ENCODE results near the gene ABCB7.
"Not testable (repeated sequence)": the region's sequence is repeated elsewhere in the genome, so short reads cannot be mapped to it uniquely, and the experiment has no call there.

The ABCB7 gene

GRCh38 chrX:75096331-75096730 lies 59.8 kb downstream of the ABCB7 start:
- DNase-seq (ENCODE audit: low spot score), result no peak

GRCh38 chrX:75086731-75087195 lies 69.3 kb downstream of the ABCB7 start:
- no peak for DNase-seq (ENCODE audit: low spot score)

DNA sequence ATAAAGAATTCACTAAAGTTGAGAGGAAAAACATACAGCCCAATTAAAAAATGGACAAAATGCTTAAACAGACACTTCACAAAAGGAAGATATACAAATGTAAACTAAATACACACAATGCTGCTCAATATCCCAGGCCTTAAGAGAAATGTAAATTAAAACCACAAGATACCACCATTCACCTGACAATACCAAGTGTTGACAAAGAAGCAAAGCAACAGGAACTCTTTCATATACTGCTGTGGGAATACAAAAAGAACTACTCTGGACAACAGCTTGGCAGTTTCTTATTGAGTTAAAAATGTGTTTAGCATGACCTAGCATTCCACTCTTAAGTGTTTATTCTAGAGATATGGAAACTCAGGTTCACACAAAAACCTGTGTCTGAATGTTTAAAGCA lies 71.3 kb downstream of the ABCB7 start:
- DNase-seq (ENCODE audit: low spot score), result no peak

DNA sequence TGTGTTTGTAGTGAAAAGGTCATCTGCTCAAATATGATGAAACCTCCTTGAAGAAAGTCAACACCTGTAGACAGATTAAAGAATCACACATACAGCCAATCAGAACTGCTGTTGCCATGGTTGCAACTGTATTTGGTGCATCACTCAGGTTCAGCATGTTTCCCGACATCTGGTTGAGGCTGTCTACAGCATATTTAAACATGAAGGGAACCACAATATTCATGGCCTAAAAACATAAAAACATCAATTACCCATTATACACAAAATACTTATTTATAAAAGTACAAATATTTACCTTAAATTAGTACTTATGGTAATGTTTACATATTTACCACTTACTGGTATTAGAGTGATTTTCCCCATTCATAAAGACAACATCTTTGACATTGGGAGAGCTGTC lies 79.7 kb downstream of the ABCB7 start:
- no peak for DNase-seq (ENCODE audit: low spot score)

GRCh38 chrX:75074475-75074874 lies 81.6 kb downstream of the ABCB7 start:
- DNase-seq (ENCODE audit: low spot score), result no peak

- DNase-seq (ENCODE audit: low spot score), result no peak
These were observed 84.7 kb downstream of the ABCB7 start for GRCh38 chrX:75071334-75071733.

GRCh38 chrX:75067931-75068330 lies 88.2 kb downstream of the ABCB7 start:
- DNase-seq (ENCODE audit: low spot score), result no peak

GRCh38 chrX:75061701-75062100 lies 94.4 kb downstream of the ABCB7 start:
- DNase-seq (ENCODE audit: low spot score), result no peak

DNA sequence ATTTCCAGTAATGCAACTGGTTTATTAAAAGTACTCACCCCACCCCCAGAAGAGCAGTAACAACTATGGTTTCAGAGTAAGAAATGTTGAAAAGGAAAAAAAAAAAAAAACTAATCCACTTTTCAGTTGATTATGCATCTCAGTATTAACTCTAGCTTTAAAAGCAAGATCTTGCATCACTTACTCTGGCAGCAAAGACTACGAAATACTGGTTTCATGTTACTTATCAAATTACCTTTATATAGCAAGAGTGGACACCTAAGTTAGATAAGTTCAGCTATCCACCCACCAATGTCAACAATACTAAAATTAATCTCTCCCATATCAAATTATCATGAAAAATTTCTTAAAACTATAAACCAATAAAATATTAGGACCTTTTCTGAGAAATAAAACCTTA lies 105.0 kb downstream of the ABCB7 start:
- DNase-seq (ENCODE audit: low spot score), result no peak

- DNase-seq (ENCODE audit: low spot score), result no peak
These were observed 110.7 kb downstream of the ABCB7 start for GRCh38 chrX:75045369-75045768.

DNA sequence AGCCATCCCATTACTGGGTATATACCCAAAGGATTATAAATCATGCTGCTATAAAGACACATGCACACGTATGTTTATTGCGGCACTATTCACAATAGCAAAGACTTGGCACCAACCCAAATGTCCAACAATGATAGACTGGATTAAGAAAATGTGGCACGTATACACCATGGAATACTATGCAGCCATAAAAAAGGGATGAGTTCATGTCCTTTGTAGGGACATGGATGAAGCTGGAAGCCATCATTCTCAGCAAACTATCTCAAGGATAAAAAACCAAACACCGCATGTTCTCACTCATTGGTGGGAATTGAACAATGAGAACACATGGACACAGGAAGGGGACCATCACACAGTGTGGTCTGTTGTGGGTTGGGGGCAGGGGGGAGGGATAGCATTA lies 111.9 kb downstream of the ABCB7 start:
- not testable (repeated sequence) for DNase-seq (ENCODE audit: low spot score)

GRCh38 chrX:75038925-75039324 lies 117.2 kb downstream of the ABCB7 start:
- no peak for DNase-seq (ENCODE audit: low spot score)
